ENCODE data around the gene ADCY2.

DNA sequence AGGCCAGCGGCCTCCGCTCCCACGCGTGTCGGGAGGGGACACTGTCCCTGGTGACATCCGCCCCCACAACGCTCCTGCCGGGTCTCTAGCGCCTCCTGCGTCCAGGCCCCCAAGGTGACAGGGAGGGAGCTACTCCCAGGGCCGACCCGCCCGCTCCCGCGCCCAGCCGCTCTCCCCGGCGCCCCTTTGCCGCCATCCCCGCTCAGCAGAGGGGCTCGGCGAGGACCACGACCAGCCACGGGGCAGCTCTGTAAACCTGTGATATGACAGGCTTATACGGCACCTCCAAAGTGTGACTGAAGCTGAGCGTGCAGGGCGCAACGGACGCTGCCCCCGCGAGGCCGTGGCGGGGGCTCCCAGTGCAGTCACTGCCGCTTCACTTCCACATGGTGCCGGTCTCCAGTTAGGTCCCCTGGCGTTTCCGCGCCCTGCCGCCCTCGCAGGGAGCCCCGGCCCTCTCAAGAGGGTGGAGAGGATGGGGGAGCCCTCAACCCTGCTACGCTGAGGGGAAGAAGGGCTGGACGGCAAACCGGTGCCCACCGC lies 978 bp upstream of the ADCY2 start:
- TF ChIP-seq EP300 (IDR thresholded peaks at IDR 0.05; ENCODE audit: borderline replicate concordance in 1 of 2, low read depth in 1 of 2, low read length in 1 of 2): no peak
- TF ChIP-seq TCF12 (IDR thresholded peaks at IDR 0.05): no peak
- TF ChIP-seq CTCF (IDR thresholded peaks at IDR 0.05): no peak
- no peak for TF ChIP-seq TAF1 (IDR thresholded peaks at IDR 0.05; ENCODE audit: borderline replicate concordance, low read depth, low read length)
- no peak for TF ChIP-seq RXRA (IDR thresholded peaks at IDR 0.05; ENCODE audit: borderline replicate concordance, low read depth)
- TF ChIP-seq CHD2 (IDR thresholded peaks at IDR 0.05; ENCODE audit: low read length, partially characterized antibody): no peak
- no peak for TF ChIP-seq JUND (IDR thresholded peaks at IDR 0.05)

Data from SK-N-SH (cell line).